NCI-H69 (cell line): ENCODE measurements around the gene CCDC85A.
A peak's percentile ranks its signal among the peaks of the same experiment; 100 is the strongest.

Source experiments
- DNase-seq: peaks from one replicate; lab custom pipeline; 2025; lab: John Stamatoyannopoulos, UW

CCDC85A gene

DNA sequence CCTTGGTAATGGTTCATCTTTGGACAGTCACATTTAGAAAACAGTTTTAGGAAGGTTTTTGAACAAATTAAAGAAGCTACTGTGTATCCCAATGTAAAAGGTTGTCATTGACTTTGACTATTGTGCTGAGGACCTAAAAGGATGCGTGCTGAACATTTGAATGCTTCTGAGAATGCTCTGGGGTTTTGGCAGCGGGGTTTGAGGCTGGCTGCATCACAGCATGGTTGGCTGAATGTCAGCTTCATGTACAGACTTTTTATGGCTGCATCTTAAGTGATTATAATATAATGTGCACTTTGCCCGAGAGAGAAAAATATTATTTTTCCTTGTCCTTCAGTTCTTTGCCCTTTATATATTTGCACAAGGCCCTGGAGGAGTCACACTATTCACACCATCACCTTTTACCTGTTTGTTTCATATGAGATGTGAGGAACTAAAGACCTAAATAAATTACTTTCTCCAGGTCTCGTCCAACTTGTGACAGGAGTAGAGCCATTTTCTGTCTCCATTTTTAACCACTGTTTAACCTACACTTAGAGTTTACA lies 125.9 kb downstream of the CCDC85A start:
- no peak for DNase-seq

DNA sequence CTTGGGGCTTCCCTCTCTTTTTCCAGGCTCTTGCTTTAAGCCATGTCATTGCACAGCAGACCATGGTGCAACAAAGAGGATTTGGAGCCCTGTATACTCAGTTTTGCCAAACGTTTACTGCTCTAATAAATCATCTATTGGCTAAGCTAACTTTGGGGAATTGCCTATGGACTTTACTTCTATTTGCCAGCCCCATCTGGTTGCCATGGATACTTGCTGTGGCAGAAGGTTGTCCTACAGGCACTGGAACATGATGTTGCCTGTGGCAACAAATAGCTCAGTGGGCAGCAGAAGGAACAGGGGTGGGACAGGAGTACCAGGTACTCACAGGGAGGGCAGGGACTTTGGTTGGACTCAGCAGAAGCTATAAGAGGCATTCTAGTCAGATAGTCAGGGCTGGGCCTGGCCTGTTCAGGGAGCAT lies 129.7 kb downstream of the CCDC85A start:
- peak; percentile 83 for DNase-seq

DNA sequence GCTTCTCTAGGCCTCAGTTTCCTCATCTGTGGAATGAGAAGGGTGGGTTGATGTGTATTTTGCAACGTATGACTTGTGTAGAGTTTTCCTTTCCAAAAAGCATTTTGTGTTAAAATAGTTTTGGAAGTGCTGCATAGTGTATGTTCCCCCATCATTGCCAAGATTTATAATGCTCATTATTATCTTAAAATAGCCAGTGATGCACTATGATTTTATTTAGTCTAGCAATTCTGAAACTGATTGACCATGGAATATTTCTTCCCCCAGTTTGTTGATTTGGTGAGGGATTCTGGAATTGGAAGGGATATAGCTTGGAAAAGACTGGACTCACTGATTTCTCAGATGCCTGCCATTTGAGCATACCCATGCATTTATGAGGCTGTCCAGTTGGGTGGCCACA lies 130.6 kb downstream of the CCDC85A start:
- no peak for DNase-seq

DNA sequence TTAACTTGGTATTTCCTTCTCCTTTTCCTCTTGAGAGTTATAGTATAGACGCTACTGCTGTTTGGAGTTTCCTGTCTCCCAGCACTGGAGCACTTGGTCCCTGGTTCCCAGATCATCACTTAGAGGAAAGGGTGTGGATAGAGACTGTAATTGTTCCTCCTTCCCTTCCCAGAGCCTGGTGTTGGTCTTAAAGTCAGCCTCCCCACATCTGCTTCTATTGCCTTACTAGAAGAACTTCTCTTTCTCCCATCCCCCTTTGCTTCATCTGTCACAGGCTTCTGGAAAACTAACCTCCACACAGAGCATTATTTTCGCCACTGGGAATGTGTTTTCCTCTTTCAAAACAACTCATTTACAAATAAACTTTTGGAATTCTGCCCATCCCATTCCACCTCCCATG lies 131.0 kb downstream of the CCDC85A start:
- peak; percentile 51 for DNase-seq

DNA sequence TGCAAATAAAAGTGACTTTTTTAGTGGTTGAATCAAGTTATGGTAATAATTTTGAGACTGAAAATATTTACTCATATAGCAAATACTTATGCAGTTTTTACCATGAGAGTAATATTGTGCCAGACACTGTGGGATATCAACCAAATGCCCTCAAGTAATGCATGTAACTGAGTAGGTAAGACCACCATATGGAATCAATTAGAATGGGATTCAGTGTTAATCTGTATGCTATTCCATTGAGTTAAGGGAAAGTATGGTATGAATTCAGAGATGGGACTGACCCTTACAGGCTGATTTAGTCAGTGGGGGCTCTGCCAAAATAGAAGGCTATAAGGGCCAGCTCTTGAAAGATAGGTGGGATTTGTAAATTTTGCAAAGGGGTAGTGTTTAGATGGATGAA lies 131.6 kb downstream of the CCDC85A start:
- peak; percentile 10 for DNase-seq

DNA sequence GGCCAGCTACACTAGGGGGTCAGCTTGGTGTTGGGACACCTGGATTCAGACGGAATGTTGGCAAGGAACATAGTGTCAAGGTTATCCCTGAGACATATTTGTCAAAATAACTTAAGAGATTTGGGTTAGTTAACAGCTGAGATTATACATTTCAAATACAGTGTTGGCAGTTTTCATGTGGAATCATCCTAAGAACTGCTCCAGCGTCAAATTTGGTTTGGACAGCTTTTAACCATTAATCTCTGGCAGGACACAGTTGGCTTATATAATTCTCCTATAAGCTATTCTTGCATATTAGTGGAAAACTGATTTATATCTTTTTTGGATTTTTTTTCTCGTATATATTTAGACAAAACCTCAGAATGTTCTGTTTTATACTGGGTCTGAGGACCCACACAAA lies 132.2 kb downstream of the CCDC85A start:
- DNase-seq: no peak

DNA sequence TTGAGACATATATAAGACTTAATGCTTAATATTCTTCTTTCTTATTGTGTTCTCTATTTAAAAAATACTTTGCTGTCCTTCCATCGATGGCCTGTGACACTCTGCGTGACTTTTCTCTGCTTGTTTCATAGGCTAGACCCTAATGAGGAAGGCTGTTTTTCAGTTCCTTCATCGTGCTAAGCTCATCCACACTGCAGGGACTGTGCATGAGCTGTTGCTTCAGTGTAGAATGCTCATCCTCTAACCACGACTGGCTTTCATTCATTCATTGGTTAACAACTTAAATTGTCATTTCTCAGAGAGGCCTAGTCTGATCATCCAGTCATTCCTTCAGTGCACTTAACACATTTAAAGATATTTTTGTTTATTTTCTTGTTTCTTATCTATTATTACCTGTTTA lies 134.4 kb downstream of the CCDC85A start:
- DNase-seq: no peak

DNA sequence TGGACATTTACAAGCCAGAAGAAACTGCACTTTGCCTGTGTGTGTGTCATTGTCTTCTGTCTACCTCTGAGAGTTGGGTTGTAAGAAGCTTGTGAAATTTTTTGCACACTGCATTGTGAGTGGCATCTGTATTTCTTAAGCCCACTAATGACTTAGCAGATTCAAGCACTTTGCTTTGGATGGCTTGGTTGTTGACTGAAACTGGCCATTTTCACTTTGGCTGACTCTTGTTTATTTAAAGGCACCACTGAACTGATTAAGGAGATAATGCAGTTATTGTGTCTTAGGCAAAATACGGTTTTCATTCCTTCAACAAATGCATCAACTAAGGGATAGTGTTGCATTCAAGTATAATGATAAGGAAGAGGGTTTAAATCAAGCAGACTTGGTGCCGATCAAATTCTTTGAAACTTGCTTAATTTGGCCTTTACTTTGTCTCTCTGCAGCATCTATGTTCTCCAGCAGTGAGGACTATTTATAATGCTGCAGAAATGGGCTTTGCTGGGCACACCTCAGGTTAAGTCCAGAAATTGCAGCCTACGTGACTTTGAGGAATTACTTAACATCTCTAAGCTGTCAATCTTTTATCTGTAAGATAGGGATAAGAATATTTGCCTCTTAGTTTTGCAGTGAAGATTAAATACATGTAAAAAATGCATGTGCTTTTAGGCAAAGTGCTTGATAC lies 142.0 kb downstream of the CCDC85A start:
- no peak for DNase-seq

DNA sequence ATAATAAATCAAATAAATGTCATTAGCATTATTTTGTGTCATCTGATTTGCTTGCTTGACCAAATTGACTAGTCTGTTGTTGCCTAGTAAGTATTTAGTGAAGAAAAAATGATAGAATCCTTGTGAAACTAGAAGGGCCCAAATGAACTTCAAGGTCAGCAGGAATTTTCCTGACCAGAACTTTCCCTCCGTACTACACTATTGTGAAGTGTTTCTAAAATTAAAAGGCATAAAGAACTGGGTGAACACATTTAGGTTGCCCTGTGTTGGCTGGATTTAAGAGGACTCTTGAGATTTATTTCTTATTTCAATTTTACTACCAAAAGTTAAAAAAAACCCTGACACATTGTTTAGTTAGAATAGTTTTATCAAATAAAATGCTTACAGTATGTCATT lies 142.6 kb downstream of the CCDC85A start:
- no peak for DNase-seq

DNA sequence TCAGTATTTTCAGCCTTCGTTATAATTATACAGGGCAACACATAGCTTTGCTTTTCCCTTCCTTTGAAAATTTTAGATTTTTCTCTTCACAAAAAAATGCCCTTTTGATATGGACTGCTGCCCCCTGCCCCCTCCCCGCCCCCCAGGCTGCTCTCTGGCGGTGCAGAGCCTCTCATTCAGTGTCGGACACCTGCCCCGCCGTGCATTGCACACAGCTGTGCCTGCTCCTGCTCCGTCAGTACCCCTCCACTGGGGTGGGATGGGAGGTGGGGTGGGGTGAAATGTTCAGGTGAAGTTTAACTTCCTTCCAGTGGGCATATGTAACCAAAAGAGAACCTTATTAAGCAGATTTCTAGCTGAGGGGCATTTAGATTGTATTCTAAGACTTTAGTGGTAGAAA lies 148.0 kb downstream of the CCDC85A start:
- no peak for DNase-seq

DNA sequence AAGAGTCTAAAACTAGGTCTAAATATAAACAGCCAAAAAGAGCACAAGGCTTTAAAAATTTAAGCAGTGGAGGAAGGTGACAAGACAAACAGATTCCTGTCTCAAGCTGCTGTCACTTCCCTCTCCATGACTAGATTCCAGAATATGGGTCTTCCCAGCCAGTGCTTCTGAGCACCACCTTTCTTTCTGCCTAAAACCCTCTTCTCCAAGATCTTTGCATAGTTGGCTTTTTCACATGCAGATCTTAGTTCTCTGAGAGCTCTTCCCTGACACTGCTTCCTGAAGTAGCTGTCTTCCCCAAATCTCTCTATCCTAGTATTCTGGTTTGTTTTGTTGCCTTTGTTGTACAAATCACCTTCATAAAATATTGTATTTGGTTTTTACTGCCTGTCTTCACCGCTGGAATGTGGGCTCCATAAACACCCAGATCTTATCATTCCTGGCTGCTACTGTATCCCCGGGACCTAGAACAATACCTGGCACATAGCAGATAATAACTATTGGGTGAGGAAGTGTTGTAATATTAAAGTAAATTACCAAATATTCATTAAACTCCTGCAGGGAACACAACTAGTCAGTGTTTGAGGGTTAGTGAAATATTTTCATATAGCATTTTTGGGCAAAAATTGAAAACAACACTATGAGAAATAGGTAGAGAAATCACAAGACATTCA lies 150.2 kb downstream of the CCDC85A start:
- no peak for DNase-seq

DNA sequence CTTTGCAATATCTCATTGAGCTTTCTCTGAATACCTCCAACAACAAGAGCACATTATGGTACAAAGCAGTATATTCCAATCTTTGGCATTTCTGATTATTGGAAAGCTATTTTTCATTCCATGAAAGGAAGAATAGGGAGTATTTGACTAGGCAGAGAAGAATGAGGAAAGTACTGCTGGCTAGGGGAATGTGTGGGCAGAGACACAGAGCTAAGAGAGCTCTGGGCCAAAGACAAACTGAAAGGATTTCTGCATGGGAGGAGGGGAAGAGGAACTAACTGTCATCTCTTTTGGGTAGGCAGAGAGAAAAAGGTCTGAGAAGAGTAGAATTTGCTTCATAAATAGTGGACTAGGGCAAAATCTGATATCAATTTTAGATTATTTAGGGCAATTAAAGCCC lies 150.8 kb downstream of the CCDC85A start:
- DNase-seq: peak; percentile 2

DNA sequence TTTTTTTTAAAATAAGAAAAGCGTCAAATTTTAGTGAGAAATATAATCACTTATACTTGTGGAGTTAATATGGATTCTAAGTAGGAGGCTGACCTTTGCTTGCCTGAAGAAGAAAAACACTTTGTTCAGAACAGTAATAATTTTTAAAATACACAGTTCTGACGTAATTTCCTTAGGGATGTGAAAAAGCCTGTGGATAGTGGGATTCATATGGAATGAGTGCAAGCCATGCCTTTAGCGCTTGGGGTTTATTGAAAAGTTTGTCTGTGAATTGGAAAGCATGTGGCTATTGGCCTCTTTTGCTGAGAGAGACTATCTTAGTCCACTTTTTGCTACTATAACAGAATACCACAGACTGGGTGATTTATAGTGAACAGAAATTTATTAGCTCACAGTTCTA lies 151.3 kb downstream of the CCDC85A start:
- DNase-seq: no peak

DNA sequence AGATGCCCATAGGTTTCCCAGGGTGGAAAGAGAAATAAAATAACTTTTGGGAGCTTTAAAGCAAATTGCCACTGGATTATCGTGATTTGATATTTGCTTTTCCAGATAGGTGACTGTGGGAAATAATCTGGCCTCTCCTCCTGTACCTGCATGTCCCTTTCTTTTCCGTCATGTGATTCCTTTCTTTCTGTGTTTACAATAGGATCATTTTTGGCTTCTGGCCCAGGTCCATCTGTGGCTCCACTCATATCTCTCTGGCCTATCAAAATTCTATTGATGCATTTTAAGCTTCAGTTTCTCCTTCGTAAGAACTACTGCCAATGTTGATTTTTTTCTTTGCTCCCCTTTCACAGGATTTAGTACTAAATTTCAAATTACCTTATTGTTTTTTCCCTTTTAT lies 153.6 kb downstream of the CCDC85A start:
- peak; percentile 90 for DNase-seq

DNA sequence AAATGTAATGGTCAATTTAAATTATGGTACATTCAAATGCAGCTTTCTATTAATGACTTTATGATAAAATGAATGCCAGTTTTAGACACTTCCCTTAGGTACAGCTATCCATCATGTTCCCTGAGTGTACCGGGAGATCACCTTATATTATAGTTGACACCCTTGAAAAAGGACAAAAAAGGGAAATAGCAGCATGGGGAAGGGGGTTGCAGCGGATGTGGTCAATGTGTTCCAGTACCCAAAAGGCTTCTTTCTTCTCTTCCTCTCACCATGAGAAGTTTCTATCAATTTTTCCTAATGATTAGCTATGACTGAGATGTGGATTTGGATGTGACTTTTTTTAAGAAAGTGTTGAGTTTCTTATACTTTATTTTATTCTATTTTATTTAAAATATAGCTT lies 154.4 kb downstream of the CCDC85A start:
- no peak for DNase-seq

DNA sequence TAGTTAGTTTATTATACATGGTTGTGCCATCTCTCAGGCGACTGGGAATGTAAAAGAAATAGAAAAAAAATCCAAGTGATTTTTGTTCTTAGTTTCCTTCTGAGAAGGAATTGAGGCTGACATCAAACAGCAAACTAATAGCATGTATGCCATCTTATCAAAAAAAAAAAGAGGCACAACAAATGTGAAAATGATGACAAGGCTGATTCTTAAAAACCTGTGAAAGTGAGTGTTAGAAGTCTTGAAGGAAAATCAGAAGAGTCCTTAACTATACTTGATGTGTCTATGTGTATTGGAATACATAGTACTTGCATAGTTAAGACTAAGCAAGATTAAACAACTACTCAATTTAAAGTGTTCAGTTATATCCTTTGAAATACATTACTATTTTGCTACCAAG lies 161.0 kb downstream of the CCDC85A start:
- DNase-seq: no peak

DNA sequence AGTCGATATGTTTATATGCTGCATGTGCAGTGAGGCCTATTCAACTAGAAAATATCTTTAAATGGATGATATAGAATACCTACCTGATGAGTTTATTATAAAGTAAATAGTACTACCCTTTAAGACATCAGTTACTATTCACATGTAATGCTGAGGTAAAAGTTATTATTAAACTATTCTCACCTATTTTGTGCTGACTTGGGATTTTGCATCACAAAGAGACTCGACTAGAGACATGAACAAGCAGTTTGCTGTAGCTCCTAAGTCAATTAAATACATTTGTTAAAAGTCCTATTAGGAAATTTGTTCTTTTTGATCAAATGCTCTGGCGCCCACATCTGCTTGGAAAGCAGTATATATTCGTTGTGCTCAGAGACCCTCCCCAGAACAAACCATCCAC lies 164.1 kb downstream of the CCDC85A start:
- no peak for DNase-seq

DNA sequence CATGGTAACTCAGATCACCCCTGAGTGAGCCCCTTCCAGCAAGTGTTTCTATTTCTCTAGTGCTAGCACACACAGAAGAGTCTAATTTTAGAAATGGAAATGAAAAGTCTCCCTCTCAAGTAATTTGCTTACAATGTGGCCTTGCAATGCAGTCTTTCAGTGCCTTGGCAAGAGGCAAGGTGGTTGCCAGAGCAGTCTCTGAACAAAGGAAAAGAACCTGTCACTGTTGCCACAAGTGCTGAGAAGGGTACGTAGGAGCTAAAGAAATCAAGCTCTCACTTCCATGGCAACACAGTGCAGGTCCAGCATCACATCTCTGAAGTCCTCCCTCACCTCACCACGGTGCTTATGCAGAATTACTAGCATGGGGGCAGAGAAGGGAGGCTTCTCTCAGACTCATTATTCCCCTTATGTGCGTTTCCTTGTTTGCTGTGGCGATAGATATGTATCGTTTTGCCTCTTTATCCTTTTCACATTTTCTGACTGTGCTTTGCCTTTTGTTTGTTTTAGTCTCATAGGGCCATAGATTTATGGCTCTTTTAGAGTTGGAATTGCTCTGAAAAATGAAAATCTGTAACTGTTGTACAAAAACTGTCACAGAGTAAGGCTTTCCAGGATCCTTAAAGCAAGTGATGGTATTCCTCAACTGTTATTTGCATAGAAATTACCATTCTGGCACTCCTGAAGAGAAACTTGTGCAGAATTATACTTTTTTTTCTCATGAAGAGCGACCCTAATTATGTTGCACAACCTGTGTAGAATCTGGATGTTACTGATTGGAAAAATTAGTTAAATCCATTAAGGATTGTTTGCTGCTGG lies 164.8 kb downstream of the CCDC85A start:
- peak; percentile 65 for DNase-seq

DNA sequence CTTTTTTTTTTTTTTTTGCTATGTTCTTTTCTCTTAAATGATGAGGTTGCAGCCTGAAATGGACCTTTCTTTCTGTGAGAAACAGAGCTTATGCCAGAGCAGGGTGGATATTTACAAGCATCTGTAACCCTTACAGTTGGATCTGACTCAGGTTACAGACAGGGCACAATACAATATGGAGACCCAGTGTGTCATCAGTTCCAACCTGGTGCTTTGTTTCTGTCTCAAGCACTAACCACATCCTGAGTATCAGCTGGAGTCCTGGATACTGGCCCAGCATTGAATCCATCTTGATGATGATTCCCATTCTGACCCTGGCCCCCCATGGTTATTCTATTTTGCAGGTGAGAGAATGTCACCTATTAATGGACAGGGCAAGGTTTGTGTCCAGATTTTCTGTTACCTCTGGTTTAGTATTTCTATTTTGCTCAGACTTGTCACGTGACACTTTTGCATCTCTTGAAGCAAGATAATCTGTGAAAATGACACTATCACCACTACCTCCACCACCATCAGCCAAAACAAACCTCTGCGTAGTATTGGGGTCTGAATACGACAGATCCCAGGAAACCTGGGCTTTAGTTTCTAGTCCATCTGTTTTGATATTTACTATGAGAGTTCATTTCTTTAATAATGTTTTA lies 174.0 kb downstream of the CCDC85A start:
- peak; percentile 92 for DNase-seq

DNA sequence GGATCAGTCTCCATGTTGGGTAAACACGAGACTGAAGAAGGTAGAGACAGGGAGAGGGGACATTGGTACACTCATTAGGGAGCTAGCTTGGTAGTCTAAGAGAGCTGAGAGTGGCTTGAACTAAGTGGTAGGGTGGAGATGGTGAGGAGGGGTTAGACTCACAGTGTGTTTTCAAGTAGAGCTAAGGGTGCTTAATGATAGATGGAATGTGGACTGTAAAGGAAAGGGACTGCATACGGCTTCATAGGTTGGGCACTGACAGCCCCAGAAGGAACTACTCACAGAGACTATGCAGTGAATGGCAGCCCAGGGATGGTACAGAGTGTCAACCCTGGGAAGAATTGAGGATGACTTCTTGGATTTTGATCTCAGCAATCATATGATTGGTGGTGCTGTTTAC lies 178.1 kb downstream of the CCDC85A start:
- no peak for DNase-seq

DNA sequence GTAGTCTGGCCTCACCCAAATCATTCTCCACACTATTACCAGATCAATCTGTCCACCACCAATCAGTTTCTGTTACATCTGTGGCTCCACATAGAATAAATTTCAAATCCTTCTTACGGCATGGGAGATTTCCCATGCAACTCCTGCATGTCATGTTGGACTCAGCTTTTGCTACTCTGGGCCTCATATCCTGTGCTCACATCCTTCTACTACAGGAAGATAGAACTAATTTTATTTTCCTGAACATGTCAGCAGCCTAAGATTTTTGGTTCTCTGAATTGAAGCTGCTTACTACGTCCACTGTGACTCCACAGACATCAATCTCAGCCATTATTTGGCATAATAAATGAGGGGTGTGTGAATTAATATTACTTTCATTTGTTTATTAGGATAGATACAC lies 181.1 kb downstream of the CCDC85A start:
- no peak for DNase-seq

DNA sequence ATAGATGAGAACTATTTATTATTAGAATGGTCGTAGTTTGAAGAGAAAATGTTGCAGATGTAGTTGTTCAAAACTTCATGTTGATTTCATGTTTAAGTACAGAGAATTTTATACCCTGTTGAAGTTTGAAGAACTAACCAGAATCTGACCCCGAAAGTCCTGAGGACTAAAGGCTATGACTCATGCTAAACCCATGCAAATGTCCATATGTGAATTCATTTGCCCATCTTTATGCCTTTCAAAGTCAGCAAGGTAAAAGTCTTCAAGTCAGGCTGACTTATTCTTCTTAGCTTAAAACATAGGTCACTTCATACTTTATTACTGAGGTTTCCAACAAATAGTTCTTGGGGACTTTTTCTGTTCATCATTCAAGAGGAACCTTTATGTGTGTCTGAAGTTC lies 185.5 kb downstream of the CCDC85A start:
- no peak for DNase-seq
